Measurements from ENCODE around the gene INO80. TPM values are rescaled to one million over a fixed set of nuclear protein-coding genes. Genes with fewer than 3 reads are reported as not detected.
A peak's percentile ranks its signal among the peaks of the same experiment; 100 is the strongest.

The INO80 gene
- total RNA-seq, 2 donors from 2014 or later: 27.2 to 64.4 TPM

- Histone ChIP-seq H3K36me3 (no peaks in the 10 kb centered on the region), H3K9me3 (no peaks in the 10 kb centered on the region), H3K27me3 (replicated peaks; ENCODE audit: insufficient read depth) (no peaks in the 10 kb centered on the region), H3K4me3 (no peak overlapping the region), H3K27ac (no peak overlapping the region), H3K4me1 (ENCODE audit: control insufficient read depth in 1 of 2, low read depth in 2 of 2) (peaks cover 17 to 41% of the 10 kb centered on the region in 2 donors)
- ATAC-seq (ENCODE audit: insufficient number of reproducible peaks, low FRiP score, low read depth) (no peak), DNase-seq (ENCODE audit: low spot score) (no peak)
- no peak for TF ChIP-seq CTCF (IDR thresholded peaks at IDR 0.05)
These were observed 156.5 kb downstream of the INO80 start for GRCh38 chr15:40959331-40960141.

- TF ChIP-seq CTCF (IDR thresholded peaks at IDR 0.05): no peak
- no peak for ATAC-seq (ENCODE audit: insufficient number of reproducible peaks, low FRiP score, low read depth)
- H3K4me3 ChIP-seq: no peak overlapping the region
- no peaks in the 10 kb centered on the region for H3K27me3 ChIP-seq (replicated peaks; ENCODE audit: insufficient read depth)
- no peaks in the 10 kb centered on the region for H3K36me3 ChIP-seq
- no peaks in the 10 kb centered on the region for H3K9me3 ChIP-seq
- H3K4me1 ChIP-seq (ENCODE audit: control insufficient read depth in 1 of 2, low read depth in 2 of 2): peaks cover 17 to 49% of the 10 kb centered on the region in 2 donors
- DNase-seq (ENCODE audit: low spot score): no peak
- peak overlapping the region; percentile 74 to 91 for H3K27ac ChIP-seq
These were observed 157.4 kb downstream of the INO80 start for GRCh38 chr15:40958723-40959122.

GRCh38 chr15:40958146-40958545, 157.9 kb downstream of the INO80 start:
- Histone ChIP-seq H3K27ac (peak overlapping the region; percentile 74 to 91), H3K4me3 (no peak overlapping the region), H3K4me1 (ENCODE audit: control insufficient read depth in 1 of 2, low read depth in 2 of 2) (peaks cover 17 to 52% of the 10 kb centered on the region in 2 donors), H3K27me3 (replicated peaks; ENCODE audit: insufficient read depth) (no peaks in the 10 kb centered on the region), H3K36me3 (no peaks in the 10 kb centered on the region), H3K9me3 (no peaks in the 10 kb centered on the region)
- ATAC-seq (ENCODE audit: insufficient number of reproducible peaks, low FRiP score, low read depth): no peak
- DNase-seq (ENCODE audit: low spot score): no peak
- no peak for TF ChIP-seq CTCF (IDR thresholded peaks at IDR 0.05)

- peak; percentile 49 for ATAC-seq (ENCODE audit: insufficient number of reproducible peaks, low FRiP score, low read depth)
- Histone ChIP-seq H3K4me3 (peak overlapping the region; percentile 24), H3K36me3 (no peaks in the 10 kb centered on the region), H3K4me1 (ENCODE audit: control insufficient read depth in 1 of 2, low read depth in 2 of 2) (peaks cover 17 to 54% of the 10 kb centered on the region in 2 donors), H3K27ac (peak overlapping the region; percentile 91), H3K9me3 (no peaks in the 10 kb centered on the region), H3K27me3 (replicated peaks; ENCODE audit: insufficient read depth) (no peaks in the 10 kb centered on the region)
- no peak for TF ChIP-seq CTCF (IDR thresholded peaks at IDR 0.05)
- peak; percentile 82 for DNase-seq (ENCODE audit: low spot score)
These were observed 158.5 kb downstream of the INO80 start for GRCh38 chr15:40957581-40958051.

GRCh38 chr15:40957041-40957555, 159.0 kb downstream of the INO80 start:
- ATAC-seq (ENCODE audit: insufficient number of reproducible peaks, low FRiP score, low read depth) (no peak), DNase-seq (ENCODE audit: low spot score) (no peak)
- TF ChIP-seq CTCF (IDR thresholded peaks at IDR 0.05): no peak
- no peaks in the 10 kb centered on the region for H3K27me3 ChIP-seq (replicated peaks; ENCODE audit: insufficient read depth)
- peaks cover 17 to 59% of the 10 kb centered on the region in 2 donors for H3K4me1 ChIP-seq (ENCODE audit: control insufficient read depth in 1 of 2, low read depth in 2 of 2)
- H3K9me3 ChIP-seq: no peaks in the 10 kb centered on the region
- peak overlapping the region; percentile 91 for H3K27ac ChIP-seq
- no peaks in the 10 kb centered on the region for H3K36me3 ChIP-seq
- peak overlapping the region; percentile 24 for H3K4me3 ChIP-seq
